ENCODE data around the gene NRG3.

DNA sequence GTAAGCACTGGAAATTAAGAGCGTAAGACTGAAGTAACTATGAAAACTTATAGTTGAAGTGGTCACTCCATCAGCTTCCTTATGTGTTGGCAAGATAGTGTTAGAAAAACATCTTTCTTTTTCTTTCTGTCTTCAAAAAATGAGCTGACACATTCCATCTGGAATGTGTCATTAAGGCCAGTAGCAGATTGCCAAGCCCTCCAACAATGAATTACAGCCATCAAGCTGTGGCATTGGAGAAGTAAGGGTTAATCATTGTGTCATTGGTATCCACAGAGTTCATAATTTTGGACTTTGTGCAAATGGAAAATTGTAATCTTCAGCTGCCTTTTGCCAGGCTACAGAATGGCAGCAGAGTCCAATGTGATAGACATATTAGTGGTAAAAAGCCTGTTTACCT is 926.3 kb downstream of the NRG3 start:
- TF ChIP-seq RAD21 (IDR thresholded peaks at IDR 0.05; ENCODE audit: low read length) (no peak), POLR2A (IDR thresholded peaks at IDR 0.05; ENCODE audit: low read depth, low read length) (no peak), CHD1 (IDR thresholded peaks at IDR 0.05; ENCODE audit: low read depth, low read length) (no peak), RFX5 (IDR thresholded peaks at IDR 0.05; ENCODE audit: low read depth, low read length) (no peak), MAFK (IDR thresholded peaks at IDR 0.05; ENCODE audit: low read depth, low read length) (no peak), BHLHE40 (IDR thresholded peaks at IDR 0.05; ENCODE audit: low read depth, low read length) (no peak), FOS (IDR thresholded peaks at IDR 0.05; ENCODE audit: low read depth, low read length) (no peak), RCOR1 (IDR thresholded peaks at IDR 0.05; ENCODE audit: insufficient replicate concordance, low read length) (no peak), MXI1 (IDR thresholded peaks at IDR 0.05; ENCODE audit: borderline replicate concordance, low read depth, low read length) (no peak), NFE2L2 (IDR thresholded peaks at IDR 0.05; ENCODE audit: low read depth, low read length) (no peak)
- TF ChIP-seq, protein P1, sequence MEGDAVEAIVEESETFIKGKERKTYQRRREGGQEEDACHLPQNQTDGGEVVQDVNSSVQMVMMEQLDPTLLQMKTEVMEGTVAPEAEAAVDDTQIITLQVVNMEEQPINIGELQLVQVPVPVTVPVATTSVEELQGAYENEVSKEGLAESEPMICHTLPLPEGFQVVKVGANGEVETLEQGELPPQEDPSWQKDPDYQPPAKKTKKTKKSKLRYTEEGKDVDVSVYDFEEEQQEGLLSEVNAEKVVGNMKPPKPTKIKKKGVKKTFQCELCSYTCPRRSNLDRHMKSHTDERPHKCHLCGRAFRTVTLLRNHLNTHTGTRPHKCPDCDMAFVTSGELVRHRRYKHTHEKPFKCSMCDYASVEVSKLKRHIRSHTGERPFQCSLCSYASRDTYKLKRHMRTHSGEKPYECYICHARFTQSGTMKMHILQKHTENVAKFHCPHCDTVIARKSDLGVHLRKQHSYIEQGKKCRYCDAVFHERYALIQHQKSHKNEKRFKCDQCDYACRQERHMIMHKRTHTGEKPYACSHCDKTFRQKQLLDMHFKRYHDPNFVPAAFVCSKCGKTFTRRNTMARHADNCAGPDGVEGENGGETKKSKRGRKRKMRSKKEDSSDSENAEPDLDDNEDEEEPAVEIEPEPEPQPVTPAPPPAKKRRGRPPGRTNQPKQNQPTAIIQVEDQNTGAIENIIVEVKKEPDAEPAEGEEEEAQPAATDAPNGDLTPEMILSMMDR (conservative IDR thresholded peaks at IDR 0.05; ENCODE audit: low read depth, low read length), result no peak
- TF ChIP-seq, protein P2, sequence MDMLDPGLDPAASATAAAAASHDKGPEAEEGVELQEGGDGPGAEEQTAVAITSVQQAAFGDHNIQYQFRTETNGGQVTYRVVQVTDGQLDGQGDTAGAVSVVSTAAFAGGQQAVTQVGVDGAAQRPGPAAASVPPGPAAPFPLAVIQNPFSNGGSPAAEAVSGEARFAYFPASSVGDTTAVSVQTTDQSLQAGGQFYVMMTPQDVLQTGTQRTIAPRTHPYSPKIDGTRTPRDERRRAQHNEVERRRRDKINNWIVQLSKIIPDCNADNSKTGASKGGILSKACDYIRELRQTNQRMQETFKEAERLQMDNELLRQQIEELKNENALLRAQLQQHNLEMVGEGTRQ (IDR thresholded peaks at IDR 0.05; ENCODE audit: low read depth, low read length), result no peak
- TF ChIP-seq, protein P3, sequence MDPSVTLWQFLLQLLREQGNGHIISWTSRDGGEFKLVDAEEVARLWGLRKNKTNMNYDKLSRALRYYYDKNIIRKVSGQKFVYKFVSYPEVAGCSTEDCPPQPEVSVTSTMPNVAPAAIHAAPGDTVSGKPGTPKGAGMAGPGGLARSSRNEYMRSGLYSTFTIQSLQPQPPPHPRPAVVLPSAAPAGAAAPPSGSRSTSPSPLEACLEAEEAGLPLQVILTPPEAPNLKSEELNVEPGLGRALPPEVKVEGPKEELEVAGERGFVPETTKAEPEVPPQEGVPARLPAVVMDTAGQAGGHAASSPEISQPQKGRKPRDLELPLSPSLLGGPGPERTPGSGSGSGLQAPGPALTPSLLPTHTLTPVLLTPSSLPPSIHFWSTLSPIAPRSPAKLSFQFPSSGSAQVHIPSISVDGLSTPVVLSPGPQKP (IDR thresholded peaks at IDR 0.05; ENCODE audit: borderline replicate concordance, low read depth, low read length), result no peak

All from IMR-90 (cell line).